B cell (primary cell): ENCODE measurements around the gene SDK1. TPM values are rescaled to one million over a fixed set of nuclear protein-coding genes. Genes with fewer than 3 reads are reported as not detected.

Experiments
- ATAC-seq: fragments of 200-7000 bp; cut with Tn5 transposase; one replicate; pipeline ENCODE4 v1.10.0; 2021; ENCODE audit warnings: low read depth, mild to moderate bottlenecking, moderate number of reproducible peaks, moderate library complexity
- CTCF ChIA-PET: fragments of 350-600 bp; sonication (Branson Sonifier 250); formaldehyde crosslinking; loops from one replicate; lab custom pipeline; 2021; ENCODE audit warnings: antibody characterized with exemption, inconsistent platforms; lab: Charles Lee
- POLR2A ChIA-PET: fragments of 350-600 bp; sonication (Branson Sonifier 250); formaldehyde crosslinking; loops from one replicate; lab custom pipeline; 2021; ENCODE audit warnings: antibody characterized with exemption; lab: Charles Lee
- DNase-seq: peaks from one replicate; pipeline ENCODE4 v3.0.0; 2013
- H2AFZ ChIP-seq: 2 replicates; pipeline ENCODE4 v1.6.1; 2012; ENCODE audit warnings: mild to moderate bottlenecking, low read depth, low read length; ENCODE audit not compliant: insufficient read depth, poor library complexity, severe bottlenecking
- H3K27ac ChIP-seq, 2 donors: 1 replicate in 1 of 2; 2 replicates in 1 of 2; pipeline ENCODE4 v1.5.1; 2012 to 2013; ENCODE audit warnings: low read length in 2 of 2, mild to moderate bottlenecking in 2 of 2, moderate library complexity in 1 of 2
- H3K27me3 ChIP-seq, 4 experiments: fragments of 200-600 bp in 1 of 4; sonication (generic) in 1 of 4; replicated peaks in 1 of 4; 1 replicate in 2 of 4; 2 replicates in 2 of 4; pipeline versions ENCODE4 v1.6.1 to v1.7.0; 2013 to 2016; ENCODE audit warnings: low read length in 3 of 4, mild to moderate bottlenecking in 2 of 4, mixed read lengths in 1 of 4, moderate library complexity in 1 of 4; ENCODE audit not compliant: insufficient read depth in 4 of 4, control insufficient read depth in 3 of 4; ENCODE audit errors: control extremely low read depth in 1 of 4
- H3K36me3 ChIP-seq, 2 experiments: replicated peaks in 1 of 2; 1 replicate in 1 of 2; 2 replicates in 1 of 2; pipeline versions ENCODE4 v1.6.1 to v1.7.1; 2013; ENCODE audit warnings: low read length in 1 of 2; ENCODE audit not compliant: insufficient read depth in 2 of 2, control insufficient read depth in 1 of 2; ENCODE audit errors: control extremely low read depth in 1 of 2, extremely low read depth in 1 of 2
- H3K4me1 ChIP-seq, 2 donors: fragments of 200-600 bp in 1 of 2; sonication (generic) in 1 of 2; 1 replicate in 1 of 2; 2 replicates in 1 of 2; pipeline versions ENCODE4 v1.5.1 to v1.6.1; 2013 to 2017; ENCODE audit warnings: low read length in 2 of 2; ENCODE audit not compliant: control insufficient read depth in 2 of 2, insufficient read depth in 2 of 2
- H3K4me2 ChIP-seq: replicated peaks from 2 replicates; pipeline ENCODE3; 2012; ENCODE audit warnings: mild to moderate bottlenecking, low read depth, low read length; ENCODE audit not compliant: poor library complexity, severe bottlenecking
- H3K4me3 ChIP-seq, 5 experiments: fragments of 200-600 bp in 1 of 5; sonication (generic) in 1 of 5; 1 replicate in 3 of 5; 2 replicates in 2 of 5; pipeline versions ENCODE4 v1.5.1 to v1.7.0; 2011 to 2016; ENCODE audit warnings: low read length in 4 of 5, mild to moderate bottlenecking in 4 of 5, low read depth in 2 of 5, control low read depth in 1 of 5, moderate library complexity in 1 of 5; ENCODE audit not compliant: insufficient read depth in 1 of 5; ENCODE audit errors: control extremely low read depth in 1 of 5, extremely low read depth in 1 of 5
- H3K79me2 ChIP-seq: fragments of 200-600 bp; sonication (generic); one replicate; pipeline ENCODE4 v1.6.0; 2016; ENCODE audit warnings: low read length; ENCODE audit not compliant: control insufficient read depth, insufficient read depth
- H3K9ac ChIP-seq: fragments of 200-600 bp; sonication (generic); 2 replicates; pipeline ENCODE4 v1.6.1; 2017; ENCODE audit warnings: mild to moderate bottlenecking, low read length, moderate library complexity
- H3K9me3 ChIP-seq, 3 donors: one replicate each; pipeline versions ENCODE4 v1.6.1 to v1.7.1; 2013; ENCODE audit warnings: low read length in 2 of 3; ENCODE audit not compliant: control insufficient read depth in 2 of 3, insufficient read depth in 1 of 3; ENCODE audit errors: control extremely low read depth in 1 of 3
- H4K20me1 ChIP-seq: 2 replicates; pipeline ENCODE4 v1.6.0; 2012; ENCODE audit warnings: mild to moderate bottlenecking, low read length; ENCODE audit not compliant: insufficient read depth, control insufficient read depth, poor library complexity, severe bottlenecking
- H3K27ac Mint-ChIP-seq: one replicate; pipeline ENCODE4 v1.8.0; 2021; ENCODE audit warnings: mixed read lengths
- H3K27me3 Mint-ChIP-seq: one replicate; pipeline ENCODE4 v1.8.0; 2021; ENCODE audit warnings: mixed read lengths
- H3K4me1 Mint-ChIP-seq: one replicate; pipeline ENCODE4 v1.8.0; 2021; ENCODE audit warnings: mixed read lengths
- H3K4me3 Mint-ChIP-seq: one replicate; pipeline ENCODE4 v1.8.0; 2021; ENCODE audit warnings: mixed read lengths
- H3K9me3 Mint-ChIP-seq: one replicate; pipeline ENCODE4 v1.8.0; 2022; ENCODE audit warnings: mixed read lengths; ENCODE audit not compliant: insufficient read depth
- CTCF ChIP-seq: fragments of 200-600 bp; IDR thresholded peaks from one replicate; pipeline ENCODE4 v1.8.0; 2022; ENCODE audit warnings: antibody characterized with exemption, mild to moderate bottlenecking
- EZH2 ChIP-seq: IDR thresholded peaks from 2 replicates; pipeline ENCODE4 v1.6.1; 2012; ENCODE audit warnings: borderline replicate concordance, low read depth, mild to moderate bottlenecking, moderate library complexity, low read length; ENCODE audit not compliant: insufficient read depth, poor library complexity, severe bottlenecking
- WGBS: methylation state at CpG from one replicate; pipeline ENCODE4 v1.1.5; 2013; ENCODE audit warnings: missing lambda C conversion rate; ENCODE audit not compliant: insufficient coverage; 5-methylcytosine and 5-hydroxymethylcytosine counted together
- intact Hi-C: fragments of 100-400 bp; cut with micrococcal nuclease; formaldehyde crosslinking; loops from one replicate; pipeline ENCODE4 v1.10.0; 2022
- polyA plus RNA-seq: library from polyadenylated mRNA; depleted of rRNA; stranded (reverse); fragments of >200 nt; gene quantifications from 2 replicates; pipeline ENCODE4 v1.2.3, GENCODE V29; 2012
- total RNA-seq, 2 donors: library from RNA; stranded (reverse); fragments of 120-200 nt in 1 of 2; gene quantifications; 1 replicate in 1 of 2; 2 replicates in 1 of 2; pipeline versions ENCODE4 v1.2.3 to v1.2.4, GENCODE V29; 2013 to 2022

SDK1 gene
- total and polyA plus RNA-seq, 2 donors (not counting 1 experiment from before 2014, with no cell fraction given): 0.73 to 2.0 TPM

- Mint-ChIP-seq H3K4me3 (no peak overlapping the region), H3K27me3 (peaks cover 23% of the 10 kb centered on the region), H3K9me3 (no peaks in the 10 kb centered on the region), H3K27ac (no peak overlapping the region), H3K4me1 (peaks cover 32% of the 10 kb centered on the region)
- ChIA-PET POLR2A (no interaction called here), CTCF (no interaction called here)
- DNase-seq: no peak
- Histone ChIP-seq H3K4me2 (no peak overlapping the region), H3K4me3 (no peak overlapping the region), H3K27me3 (peaks cover 0 to 3% (median 0%) of the 10 kb centered on the region in 4 experiments), H4K20me1 (no peaks in the 10 kb centered on the region), H3K4me1 (peaks cover 4 to 36% of the 10 kb centered on the region in 2 donors), H2AFZ (no peak overlapping the region), H3K9ac (no peak overlapping the region), H3K27ac (no peak overlapping the region), H3K9me3 (peaks cover 0 to 4% (median 0%) of the 10 kb centered on the region in 3 donors), H3K79me2 (no peaks in the 10 kb centered on the region), H3K36me3 (no peaks in the 10 kb centered on the region)
- intact Hi-C loops: no loop called here
- no peak for ATAC-seq
- TF ChIP-seq EZH2: no peak
- TF ChIP-seq CTCF: no peak
- WGBS: 91% methylated on average over 4 of the region's 6 CpGs
Observed at GRCh38 chr7:3953133-3953532, 652.1 kb downstream of the SDK1 start.

GRCh38 chr7:3953946-3954345 is 652.9 kb downstream of the SDK1 start:
- Mint-ChIP-seq H3K27ac (no peak overlapping the region), H3K4me1 (peaks cover 33% of the 10 kb centered on the region), H3K4me3 (no peak overlapping the region), H3K9me3 (no peaks in the 10 kb centered on the region), H3K27me3 (peaks cover 20% of the 10 kb centered on the region)
- 96% methylated on average over 3 of the region's 7 CpGs for WGBS
- intact Hi-C loops: no loop called here
- TF ChIP-seq EZH2 (no peak), CTCF (no peak)
- no peak overlapping the region for H3K27ac ChIP-seq
- no peak overlapping the region for H3K4me2 ChIP-seq
- H3K4me3 ChIP-seq: no peak overlapping the region
- ChIA-PET POLR2A (no interaction called here), CTCF (no interaction called here)
- peaks cover 4 to 38% of the 10 kb centered on the region in 2 donors for H3K4me1 ChIP-seq
- H3K9me3 ChIP-seq: peaks cover 0 to 4% (median 0%) of the 10 kb centered on the region in 3 donors
- DNase-seq (no peak), ATAC-seq (no peak)
- no peaks in the 10 kb centered on the region for H4K20me1 ChIP-seq
- H3K79me2 ChIP-seq: no peaks in the 10 kb centered on the region
- peaks cover 0 to 3% (median 0%) of the 10 kb centered on the region in 4 experiments for H3K27me3 ChIP-seq
- H3K36me3 ChIP-seq: no peaks in the 10 kb centered on the region
- H2AFZ ChIP-seq: no peak overlapping the region
- no peak overlapping the region for H3K9ac ChIP-seq
